Stimulated activated CD4-positive, alpha-beta T cell treated with anti-CD3 and anti-CD28 coated beads, Interleukin-1b, Interleukin-23, amount 100 ng/mL, for 4 hours (primary cell): ENCODE data around the gene AIF1.
A peak's percentile ranks its signal among the peaks of the same experiment; 100 is the strongest.
"Not testable (repeated sequence)": the region's sequence is repeated elsewhere in the genome, so short reads cannot be mapped to it uniquely, and the experiment has no call there.

ENCODE experiments used
- DNase-seq, 2 donors: peaks; one replicate each; pipeline ENCODE4 v3.0.0-alpha.2; 2020; ENCODE audit warnings: low read depth in 2 of 2

Gene AIF1

DNA sequence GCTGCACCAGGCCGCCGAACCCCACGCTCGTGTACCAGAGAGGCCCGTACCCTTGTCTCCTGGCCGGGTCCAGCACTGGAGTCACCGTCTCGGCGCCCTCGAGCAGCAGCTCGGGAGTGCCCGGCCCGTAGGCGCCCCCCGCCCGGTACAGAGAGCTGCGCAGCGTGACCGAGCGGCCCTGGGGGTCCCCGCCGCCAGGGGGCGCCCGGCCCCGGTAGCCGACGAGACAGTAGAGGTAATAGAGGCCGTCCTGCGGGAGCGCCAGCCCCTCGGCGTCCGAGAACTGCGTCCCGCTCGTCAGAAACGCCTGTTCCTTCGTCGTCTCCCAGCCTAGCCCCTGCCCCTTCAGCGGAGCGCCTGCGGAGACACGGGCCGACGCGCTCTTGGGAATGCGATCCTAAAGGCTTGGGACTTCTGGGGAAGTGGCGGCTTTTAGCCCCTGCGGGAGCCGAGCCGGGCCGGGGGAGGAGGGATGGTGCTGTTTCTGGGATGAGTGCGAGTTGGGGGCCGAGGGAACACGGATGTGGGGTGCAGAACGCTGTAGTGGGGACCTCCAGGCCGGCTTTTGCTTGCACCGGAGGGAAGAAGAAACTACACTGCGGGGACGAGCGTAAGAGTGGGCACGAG is 34.1 kb upstream of the AIF1 start:
- peak; percentile 85 to 93 for DNase-seq

DNA sequence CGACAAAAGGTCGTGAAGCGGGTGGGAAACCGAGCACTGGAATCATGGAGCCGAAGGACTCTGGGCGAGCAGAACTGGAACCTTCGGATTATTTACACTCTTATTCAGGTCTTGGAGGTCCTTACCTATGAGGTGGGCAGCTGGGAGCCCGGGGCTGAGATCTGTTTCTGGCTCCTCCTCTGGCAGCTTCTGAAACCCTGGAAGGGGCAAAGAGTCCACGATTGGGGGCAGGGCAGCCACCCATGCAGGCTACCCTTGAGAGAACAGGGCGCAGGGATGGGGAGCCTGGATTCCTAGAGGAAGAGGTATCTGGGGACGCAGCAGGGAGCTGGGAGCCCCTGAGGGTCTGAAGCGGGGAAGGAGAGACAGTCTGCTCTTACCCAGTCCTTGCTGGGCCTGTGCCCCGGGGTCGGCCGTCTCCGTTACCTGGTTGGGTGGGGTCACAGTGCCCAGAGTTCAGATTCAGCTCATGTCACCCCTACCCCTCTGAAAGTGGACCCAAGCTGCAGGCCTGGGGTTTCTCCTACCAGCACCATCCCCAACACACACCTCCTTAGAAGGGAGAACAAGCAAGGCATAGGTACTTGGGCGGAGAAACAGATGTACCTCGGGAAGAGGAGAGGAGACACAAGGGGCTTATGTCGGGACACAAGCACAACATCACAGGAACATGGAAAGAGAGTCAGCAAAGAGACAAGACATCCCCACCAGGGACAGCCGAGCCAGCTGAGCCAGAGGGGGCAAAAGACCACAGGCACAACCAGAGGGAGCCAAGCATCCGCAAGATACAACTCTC is 33.4 kb upstream of the AIF1 start:
- no peak for DNase-seq

- no peak for DNase-seq
These were observed 32.8 kb upstream of the AIF1 start, which contains the start of gene LTB for GRCh38 chr6:31582230-31582643. Gene LTB, minus strand, starts transcription at chr6:31582424. Its CDS starts 7 bp downstream, at chr6:31582417.

DNA sequence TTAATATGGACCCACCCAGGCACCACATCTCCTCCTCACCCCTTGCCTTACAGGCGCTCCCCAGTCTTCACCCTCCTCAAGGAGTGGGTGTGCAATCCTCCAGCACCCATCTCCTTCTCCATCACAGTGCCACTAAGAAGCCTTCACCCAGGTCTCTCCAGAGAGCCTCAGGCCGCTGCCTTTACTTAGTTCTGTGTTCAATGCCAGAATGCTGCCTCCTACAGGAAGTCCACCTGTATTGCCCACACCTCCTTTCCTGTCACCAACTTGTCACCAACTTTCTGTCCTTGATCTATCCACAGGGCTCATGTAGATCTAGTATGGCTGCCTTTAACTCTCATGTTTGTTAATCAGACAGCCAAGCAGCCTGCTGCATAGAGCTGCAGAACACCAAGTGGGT is 29.5 kb upstream of the AIF1 start:
- no peak for DNase-seq

- DNase-seq = no peak
These were observed 29.0 kb upstream of the AIF1 start, which contains the start of gene LST1 for GRCh38 chr6:31586008-31586407. Gene LST1, plus strand, starts transcription at chr6:31586277. Its CDS starts 1,023 bp downstream, at chr6:31587300.

GRCh38 chr6:31586599-31587281 is 28.3 kb upstream of the AIF1 start:
- no peak for DNase-seq

DNA sequence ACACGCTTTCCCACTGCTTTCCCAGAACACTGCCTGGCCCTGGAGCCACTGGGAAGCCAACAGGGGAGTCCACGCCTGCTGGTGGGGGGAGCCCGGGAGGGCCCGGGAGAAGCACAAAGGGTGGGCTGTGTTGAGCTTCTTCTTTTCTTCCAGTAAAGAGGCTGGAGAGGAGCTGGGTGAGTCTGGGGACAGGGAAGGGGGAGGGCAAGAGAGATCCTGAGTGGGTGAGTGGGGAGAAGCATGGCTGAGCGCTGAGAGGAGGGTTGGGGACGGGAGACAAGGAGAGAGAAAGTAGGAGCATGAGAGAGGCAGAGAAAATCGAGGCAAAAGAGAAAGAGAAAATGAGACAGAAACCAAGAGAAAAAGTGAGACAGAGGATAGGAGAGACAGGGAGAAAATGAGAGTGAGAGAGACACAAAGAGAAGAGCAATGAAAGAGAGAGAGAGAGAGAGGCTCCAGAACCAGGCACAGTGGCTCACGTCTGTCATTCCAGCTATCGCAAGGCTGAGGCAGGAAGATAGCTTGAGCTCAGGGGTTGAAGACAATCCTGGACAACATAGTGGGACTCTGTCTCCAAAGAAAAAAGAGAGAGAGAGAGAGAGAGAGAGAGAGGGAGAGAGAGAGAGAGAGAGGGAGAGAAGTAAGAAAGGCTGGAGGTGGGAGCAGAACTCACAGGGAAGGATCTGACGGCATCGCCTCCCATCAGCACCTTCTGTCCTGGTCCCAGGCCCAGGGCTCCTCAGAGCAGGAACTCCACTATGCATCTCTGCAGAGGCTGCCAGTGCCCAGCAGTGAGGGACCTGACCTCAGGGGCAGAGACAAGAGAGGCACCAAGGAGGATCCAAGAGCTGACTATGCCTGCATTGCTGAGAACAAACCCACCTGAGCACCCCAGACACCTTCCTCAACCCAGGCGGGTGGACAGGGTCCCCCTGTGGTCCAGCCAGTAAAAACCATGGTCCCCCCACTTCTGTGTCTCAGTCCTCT is 26.9 kb upstream of the AIF1 start:
- DNase-seq = no peak

DNA sequence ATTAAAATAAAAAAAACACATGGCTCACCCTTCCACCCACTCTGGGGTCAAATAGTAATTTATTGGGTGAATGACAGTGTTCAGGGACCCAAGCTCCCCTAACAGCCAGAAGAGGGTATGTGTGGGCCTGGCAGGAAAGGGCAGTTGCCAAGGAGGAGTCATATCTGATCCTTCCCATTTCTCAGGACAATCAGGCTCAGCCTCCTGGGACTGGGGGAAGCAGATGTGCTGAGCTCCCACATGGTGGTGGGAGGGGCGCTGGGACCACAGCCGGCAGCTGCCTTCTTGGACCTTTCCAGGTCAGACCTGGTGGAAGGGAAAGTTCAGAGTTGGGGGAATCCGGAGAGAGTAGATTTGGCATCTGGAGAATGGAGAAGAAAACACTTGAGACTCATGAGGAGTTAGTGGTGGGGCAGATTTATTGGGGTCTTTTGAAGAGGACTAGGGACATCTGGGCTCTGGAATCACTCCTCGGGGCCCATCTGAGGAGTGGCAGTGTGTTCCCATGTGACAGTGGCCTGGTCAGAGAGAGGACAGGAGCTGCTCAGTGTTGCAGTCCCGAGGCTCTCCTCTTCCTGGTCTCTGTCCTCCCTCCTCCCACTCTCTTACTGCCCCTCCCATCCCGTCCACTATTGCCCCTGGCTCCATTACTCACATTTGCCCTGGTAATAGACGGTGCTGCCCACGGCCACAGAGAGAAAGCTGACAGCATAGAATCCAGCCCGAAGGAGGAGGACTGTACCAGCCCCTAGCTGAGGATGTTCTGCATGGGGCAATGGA is 26.0 kb upstream of the AIF1 start:
- no peak for DNase-seq

DNA sequence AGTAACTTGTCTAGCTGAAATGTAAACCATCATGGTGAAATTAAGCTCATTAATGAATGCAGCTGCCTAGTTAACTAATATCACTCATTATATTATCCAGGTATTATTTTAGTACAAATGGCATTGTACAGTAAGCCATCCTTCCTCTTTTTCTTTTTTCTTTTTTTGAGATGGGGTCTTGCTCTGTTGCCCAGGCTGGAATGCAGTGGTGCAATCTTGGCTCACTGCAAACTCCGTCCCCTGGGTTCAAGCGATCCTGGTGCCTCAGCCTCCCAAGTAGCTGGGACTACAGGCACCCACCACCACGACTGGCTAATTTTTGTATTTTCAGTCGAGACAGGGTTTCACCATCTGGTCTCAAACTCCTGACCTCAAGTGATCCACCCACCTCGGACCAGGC is 24.3 kb upstream of the AIF1 start:
- not testable (repeated sequence) for DNase-seq

DNA sequence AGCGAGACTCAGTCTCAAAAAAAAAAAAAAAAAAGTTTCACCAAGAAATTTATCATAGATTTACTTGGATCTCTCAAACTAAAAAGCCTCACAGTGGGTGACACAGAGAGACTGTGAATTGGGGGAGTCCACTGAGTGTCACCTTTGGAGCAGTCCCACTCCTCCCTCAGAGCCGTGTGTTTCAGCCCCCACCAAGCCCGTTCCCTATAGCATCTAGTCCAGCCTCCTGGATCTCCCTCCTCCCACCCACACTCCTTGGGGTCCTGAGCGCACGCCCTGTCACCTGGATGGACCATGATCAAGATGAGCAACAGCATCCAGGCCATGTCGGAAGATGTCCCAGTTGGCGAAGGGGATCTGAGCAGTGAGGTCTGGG is 22.6 kb upstream of the AIF1 start:
- no peak for DNase-seq

DNA sequence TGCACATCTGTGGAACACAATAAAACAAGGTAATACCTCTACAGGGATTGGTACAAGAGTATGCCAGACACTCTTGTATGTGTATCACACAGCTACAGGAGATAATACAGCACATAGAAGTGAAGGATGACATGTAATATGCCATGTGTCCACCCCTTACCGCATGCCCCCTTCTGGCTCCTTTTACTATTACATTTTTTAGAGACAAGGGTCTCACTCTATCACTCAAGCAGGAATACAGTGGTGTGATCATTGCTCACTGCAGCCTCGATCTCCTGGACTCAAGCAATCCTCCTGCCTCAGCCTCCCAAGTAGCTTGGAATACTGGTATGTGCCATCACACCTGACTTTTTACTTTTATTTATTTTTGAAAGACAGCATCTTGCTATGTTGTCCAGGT is 18.0 kb upstream of the AIF1 start:
- peak in 1 of 2 donors; percentile 48 for DNase-seq

- no peak for DNase-seq
These were observed 7.7 kb upstream of the AIF1 start for GRCh38 chr6:31607317-31607716.

DNA sequence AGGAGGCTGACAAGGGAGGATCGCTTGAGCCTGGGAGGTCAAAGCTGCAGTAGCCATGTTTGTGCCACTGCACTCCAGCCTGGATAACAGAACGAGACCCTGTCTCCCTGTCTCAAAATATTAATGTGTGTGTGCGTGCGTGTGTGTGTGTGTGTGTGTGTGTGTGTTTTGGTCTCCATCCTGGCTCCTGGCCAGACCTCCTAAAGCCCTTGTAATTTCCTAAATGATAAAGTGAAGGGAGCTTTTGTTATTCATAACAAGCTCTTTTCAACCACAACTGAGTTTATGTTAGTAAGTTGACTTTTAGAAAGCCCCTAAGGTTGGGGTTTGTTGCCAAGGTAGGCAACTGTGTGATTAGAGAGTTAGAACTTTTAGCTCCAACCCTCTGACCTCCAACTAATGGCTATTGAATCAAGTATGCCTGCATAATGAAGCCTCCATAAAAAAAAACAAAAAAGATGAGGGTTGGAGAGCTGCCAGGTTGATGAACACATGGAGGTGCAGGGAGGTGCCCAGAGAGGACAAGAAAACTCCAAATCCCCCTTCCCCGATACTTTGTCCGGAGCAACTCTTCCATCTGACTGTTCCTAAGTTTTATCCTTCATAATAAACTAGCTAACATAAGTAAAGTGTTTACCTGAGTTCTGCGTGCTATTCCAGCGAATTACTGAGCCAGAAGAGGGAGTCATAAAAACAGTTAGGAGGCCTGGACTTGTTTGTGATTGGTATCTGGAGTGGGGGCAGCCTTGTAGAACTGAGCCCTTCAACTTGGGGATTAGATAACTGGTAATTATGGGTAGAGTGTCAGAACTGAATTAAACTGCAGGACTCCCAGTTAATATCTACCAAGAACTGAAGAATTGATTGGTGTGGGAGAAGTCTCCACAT is 5.3 kb upstream of the AIF1 start:
- DNase-seq = no peak

DNA sequence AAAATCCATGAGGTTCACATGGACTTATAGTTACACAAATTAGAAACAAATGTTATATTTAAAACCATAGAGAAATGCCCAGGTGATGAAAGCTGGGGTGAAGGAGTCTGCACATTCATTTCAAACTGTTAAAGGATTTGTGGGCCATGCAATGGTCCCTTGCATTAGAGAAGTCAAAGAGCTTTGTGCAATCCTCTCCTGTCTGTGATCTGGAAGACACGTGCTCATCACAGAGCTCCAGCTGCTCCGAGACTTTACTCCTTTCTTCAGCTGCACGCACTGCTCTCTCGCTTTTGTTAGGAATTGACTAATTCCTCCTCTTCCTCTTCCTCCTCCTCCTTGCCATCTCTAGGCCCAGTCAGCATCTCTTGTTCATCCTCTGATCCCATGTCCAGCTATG is 4.1 kb upstream of the AIF1 start:
- no peak for DNase-seq

DNA sequence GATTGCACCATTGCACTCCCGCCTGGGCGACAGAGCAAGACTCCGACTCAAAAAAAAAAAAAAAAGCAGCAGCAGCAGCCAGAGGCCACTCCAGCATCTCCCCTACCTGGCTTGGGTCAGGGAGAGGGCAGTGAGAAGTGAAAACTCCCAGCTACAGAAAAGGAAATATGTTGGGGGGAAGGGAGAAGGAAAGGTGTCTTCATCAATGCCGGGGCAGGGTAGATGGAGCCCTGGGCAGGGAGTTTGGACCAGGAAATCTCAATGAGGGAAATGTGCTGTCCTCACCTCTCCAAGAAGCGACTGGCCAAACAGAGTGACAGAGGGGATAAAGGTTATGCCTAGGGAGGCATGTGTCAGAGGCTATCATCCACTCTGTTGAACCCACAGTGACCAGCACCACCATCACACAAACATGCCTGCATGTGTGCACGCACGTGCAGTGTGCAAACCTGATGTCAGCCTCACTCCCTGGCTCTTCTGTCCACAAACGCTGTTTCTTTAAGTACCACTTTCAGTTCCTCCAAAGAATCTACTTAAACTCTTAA is 887 bp upstream of the AIF1 start:
- no peak for DNase-seq

GRCh38 chr6:31615748-31616147 is 714 bp downstream of the AIF1 start:
- no peak for DNase-seq

- no peak for DNase-seq
These were observed 2.0 kb downstream of the AIF1 start for GRCh38 chr6:31617010-31617409.

DNA sequence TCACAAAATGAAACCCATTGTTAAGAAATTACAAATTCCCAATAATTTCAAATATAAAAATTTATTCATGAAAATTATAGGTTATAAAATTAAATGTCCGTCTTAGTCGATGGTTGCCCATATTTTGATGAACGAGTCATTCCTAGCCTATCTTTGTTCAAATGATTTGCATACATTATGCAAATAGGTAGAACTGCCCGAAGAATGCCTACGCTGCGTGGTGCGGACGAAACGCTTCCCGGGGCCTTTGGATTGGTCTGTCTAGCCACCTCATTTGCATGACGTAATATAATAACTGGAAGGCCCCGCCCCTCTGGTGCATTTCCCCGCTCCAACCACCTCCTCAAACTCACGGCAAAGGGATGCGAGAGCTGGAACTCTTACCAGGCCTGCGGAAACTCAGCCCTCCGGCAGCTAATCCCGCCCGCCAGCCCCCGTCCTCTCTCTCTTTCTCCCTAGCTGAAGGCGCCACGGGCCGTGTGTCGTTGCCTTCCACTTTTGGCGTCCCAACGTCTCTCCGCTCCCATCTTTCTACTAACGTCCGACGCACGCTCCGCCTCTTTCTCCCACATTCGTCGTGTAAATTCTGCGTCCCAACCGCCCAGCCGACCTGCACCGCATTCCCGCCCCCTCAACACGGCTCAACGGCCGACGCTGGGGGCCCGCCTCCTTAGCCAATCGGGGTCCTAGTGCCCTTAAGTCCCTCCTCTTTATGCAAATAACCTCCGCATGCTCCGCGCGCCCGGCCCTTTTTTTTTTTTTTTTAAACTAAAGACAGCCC is 5.0 kb downstream of the AIF1 start:
- DNase-seq = peak; percentile 88 to 96
